ENCODE data around the gene KRT81. TPM values are rescaled to one million over a fixed set of nuclear protein-coding genes. Genes with fewer than 3 reads are reported as not detected.

The KRT81 gene
- total and polyA plus RNA-seq, 4 donors: 0.02 to 0.61 (median 0.23) TPM

GRCh38 chr12:52248541-52249461 is 42.5 kb downstream of the KRT81 start:
- no peak overlapping the region for H3K4me3 ChIP-seq
- H3K27ac ChIP-seq (ENCODE audit: low read depth in 1 of 2, low read length in 1 of 2): peak overlapping the region in 1 of 2 donors; percentile 48
- H3K9ac ChIP-seq (ENCODE audit: insufficient read depth in 1 of 2, low read length in 2 of 2): no peak overlapping the region
- peaks cover 0 to 40% (median 26%) of the 10 kb centered on the region in 3 donors for H3K27me3 ChIP-seq (ENCODE audit: control insufficient read depth in 3 of 3, insufficient read depth in 3 of 3, low read length in 2 of 3)
- WGBS, 2 donors: 79 to 84% methylated on average over 18 of the region's 18 CpGs
- DNase-seq: peak in 2 of 3 donors; percentile 42 to 56
- H3K36me3 ChIP-seq (ENCODE audit: control insufficient read depth in 4 of 4, insufficient read depth in 4 of 4, low read length in 4 of 4): peaks cover 0 to 3% (median 0%) of the 10 kb centered on the region in 4 donors
- no peak for ATAC-seq (ENCODE audit: insufficient read depth, low FRiP score)
- peaks cover 0 to 9% (median 2%) of the 10 kb centered on the region in 5 donors for H3K4me1 ChIP-seq (ENCODE audit: control insufficient read depth in 5 of 5, insufficient read depth in 5 of 5, low read length in 5 of 5)
- TF ChIP-seq CTCF (IDR thresholded peaks at IDR 0.05; ENCODE audit: control extremely low read depth, extremely low read depth): no peak
- H3K9me3 ChIP-seq (ENCODE audit: control insufficient read depth in 4 of 4, insufficient read depth in 3 of 4, low read length in 3 of 4): no peaks in the 10 kb centered on the region

- no peak overlapping the region for H3K4me3 ChIP-seq
- H3K9me3 ChIP-seq (ENCODE audit: control insufficient read depth in 4 of 4, insufficient read depth in 3 of 4, low read length in 3 of 4): no peaks in the 10 kb centered on the region
- no peak overlapping the region for H3K9ac ChIP-seq (ENCODE audit: insufficient read depth in 1 of 2, low read length in 2 of 2)
- peak overlapping the region in 1 of 2 donors; percentile 41 for H3K27ac ChIP-seq (ENCODE audit: low read depth in 1 of 2, low read length in 1 of 2)
- no peak for TF ChIP-seq CTCF (IDR thresholded peaks at IDR 0.05; ENCODE audit: control extremely low read depth, extremely low read depth)
- ATAC-seq (ENCODE audit: insufficient read depth, low FRiP score) (no peak), DNase-seq (no peak)
- H3K27me3 ChIP-seq (ENCODE audit: control insufficient read depth in 3 of 3, insufficient read depth in 3 of 3, low read length in 2 of 3): peaks cover 0 to 33% (median 26%) of the 10 kb centered on the region in 3 donors
- H3K36me3 ChIP-seq (ENCODE audit: control insufficient read depth in 4 of 4, insufficient read depth in 4 of 4, low read length in 4 of 4): peaks cover 0 to 3% (median 0%) of the 10 kb centered on the region in 4 donors
- H3K4me1 ChIP-seq (ENCODE audit: control insufficient read depth in 5 of 5, insufficient read depth in 5 of 5, low read length in 5 of 5): peaks cover 0 to 11% (median 2%) of the 10 kb centered on the region in 5 donors
- WGBS, 2 donors: 85 to 90% methylated on average over 10 of the region's 10 CpGs
Observed at GRCh38 chr12:52247622-52248540, 43.5 kb downstream of the KRT81 start.

GRCh38 chr12:52246720-52247621 is 44.4 kb downstream of the KRT81 start:
- no peaks in the 10 kb centered on the region for H3K9me3 ChIP-seq (ENCODE audit: control insufficient read depth in 4 of 4, insufficient read depth in 3 of 4, low read length in 3 of 4)
- peaks cover 0 to 14% (median 2%) of the 10 kb centered on the region in 5 donors for H3K4me1 ChIP-seq (ENCODE audit: control insufficient read depth in 5 of 5, insufficient read depth in 5 of 5, low read length in 5 of 5)
- TF ChIP-seq CTCF (IDR thresholded peaks at IDR 0.05; ENCODE audit: control extremely low read depth, extremely low read depth): no peak
- peak overlapping the region in 1 of 2 donors; percentile 71 for H3K27ac ChIP-seq (ENCODE audit: low read depth in 1 of 2, low read length in 1 of 2)
- WGBS, 2 donors: 66 to 78% methylated on average over 10 of the region's 10 CpGs
- H3K36me3 ChIP-seq (ENCODE audit: control insufficient read depth in 4 of 4, insufficient read depth in 4 of 4, low read length in 4 of 4): peaks cover 0 to 3% (median 0%) of the 10 kb centered on the region in 4 donors
- DNase-seq (peak in 1 of 3 donors; percentile 21), ATAC-seq (ENCODE audit: insufficient read depth, low FRiP score) (no peak)
- no peak overlapping the region for H3K4me3 ChIP-seq
- no peak overlapping the region for H3K9ac ChIP-seq (ENCODE audit: insufficient read depth in 1 of 2, low read length in 2 of 2)
- H3K27me3 ChIP-seq (ENCODE audit: control insufficient read depth in 3 of 3, insufficient read depth in 3 of 3, low read length in 2 of 3): peaks cover 0 to 29% (median 25%) of the 10 kb centered on the region in 3 donors
